Bronchial smooth muscle cell (primary cell): ENCODE results near the gene MMD. TPM values are rescaled to one million over a fixed set of nuclear protein-coding genes. Genes with fewer than 3 reads are reported as not detected.

Source experiments
- total RNA-seq: library from RNA; depleted of rRNA; stranded (reverse); fragments of >200 nt; gene quantifications from 2 replicates; pipeline ENCODE4 v1.2.1, GENCODE V29; 2014

MMD gene, protein sequence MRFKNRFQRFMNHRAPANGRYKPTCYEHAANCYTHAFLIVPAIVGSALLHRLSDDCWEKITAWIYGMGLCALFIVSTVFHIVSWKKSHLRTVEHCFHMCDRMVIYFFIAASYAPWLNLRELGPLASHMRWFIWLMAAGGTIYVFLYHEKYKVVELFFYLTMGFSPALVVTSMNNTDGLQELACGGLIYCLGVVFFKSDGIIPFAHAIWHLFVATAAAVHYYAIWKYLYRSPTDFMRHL
- total RNA-seq: 35.0 and 52.4 TPM in 2 replicates

DNA sequence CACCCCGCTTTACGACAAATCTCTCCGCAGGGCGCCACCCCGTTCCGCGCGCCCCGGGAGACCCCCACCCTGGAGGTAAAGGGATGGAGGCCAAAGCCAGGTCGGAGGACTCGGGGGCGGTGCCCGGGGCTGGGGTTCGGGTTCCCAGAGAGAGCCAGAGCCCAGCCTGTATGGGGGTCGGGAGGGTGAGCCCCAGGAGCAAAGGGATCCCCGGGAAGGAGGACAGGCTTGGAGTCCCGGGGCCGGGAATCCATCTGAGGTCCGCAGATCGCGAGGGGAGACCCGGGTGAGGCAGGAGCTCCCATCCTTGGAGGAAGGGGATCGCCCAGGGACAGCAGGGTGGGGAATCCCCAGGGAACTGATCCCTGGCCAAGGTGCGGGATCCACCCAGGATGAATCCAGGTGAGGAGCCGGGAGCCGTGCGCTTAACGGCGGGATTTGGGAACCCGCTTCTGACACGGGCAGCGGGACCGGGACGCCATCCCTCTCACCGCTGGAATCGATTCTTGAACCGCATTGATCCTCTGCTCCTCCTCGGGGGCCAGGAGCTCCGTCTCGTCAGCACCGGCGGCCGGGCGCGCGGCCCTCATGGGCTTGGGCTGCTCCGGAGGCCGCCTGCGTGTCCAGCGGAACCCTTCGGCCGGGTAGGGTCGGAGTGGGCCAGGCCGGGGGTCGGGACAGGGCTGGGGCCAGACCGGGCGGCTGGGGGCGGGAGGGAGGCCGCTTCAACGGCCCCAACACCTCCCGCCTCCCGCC is at the start of gene MMD:
Gene MMD (minus strand): TSS at position 657 of the 756 bp plus-strand sequence. CDS start 140 bp downstream, at position 517.

Other genes with a start within 250 kb of the MMD start
- 0.09 and 0.32 TPM in 2 replicates for gene HLF, start 156.9 kb downstream of the MMD start, total RNA-seq
- gene SMIM36, start 89.6 kb upstream of the MMD start, total RNA-seq: not detected in 2 replicates